NK-92 (cell line): ENCODE data around the gene KANK4.

Experiments
- DNase-seq: peaks from one replicate; lab custom pipeline; 2025; ENCODE audit not compliant: unreplicated experiment; lab: John Stamatoyannopoulos, UW

The KANK4 gene

DNA sequence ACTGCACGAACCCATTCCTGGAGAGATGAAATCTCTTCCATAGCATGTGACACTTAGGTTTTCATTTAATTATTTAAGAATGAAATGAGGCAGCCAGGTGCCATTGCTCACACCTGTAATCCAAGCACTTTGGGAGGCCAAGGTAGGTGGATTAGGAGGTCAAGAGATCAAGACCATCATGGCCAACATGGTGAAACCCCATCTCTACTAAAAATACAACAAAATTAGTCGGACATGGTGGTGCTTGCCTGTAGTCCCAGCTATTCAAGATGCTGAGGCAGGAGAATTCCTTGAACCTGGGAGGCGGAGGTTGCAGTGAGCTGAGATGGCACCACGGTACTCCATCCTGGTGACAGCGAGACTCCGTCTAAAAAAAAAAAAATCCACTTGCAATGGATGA, 106.8 kb downstream of the KANK4 start:
- no peak for DNase-seq

DNA sequence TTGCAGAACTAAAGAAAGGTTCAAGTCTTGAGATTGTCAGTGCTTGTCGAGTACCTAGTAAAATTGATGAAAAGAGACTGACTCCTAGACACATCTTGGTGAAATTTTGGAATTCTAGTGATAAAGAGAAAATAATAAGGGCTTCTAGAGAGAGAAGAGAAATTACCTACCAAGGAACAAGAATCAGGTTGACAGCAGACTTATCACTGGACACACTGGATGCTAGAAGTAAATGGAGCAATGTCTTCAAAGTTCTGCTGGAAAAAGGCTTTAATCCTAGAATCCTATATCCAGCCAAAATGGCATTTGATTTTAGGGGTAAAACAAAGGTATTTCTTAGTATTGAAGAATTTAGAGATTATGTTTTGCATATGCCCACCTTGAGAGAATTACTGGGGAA, 108.3 kb downstream of the KANK4 start:
- no peak for DNase-seq

DNA sequence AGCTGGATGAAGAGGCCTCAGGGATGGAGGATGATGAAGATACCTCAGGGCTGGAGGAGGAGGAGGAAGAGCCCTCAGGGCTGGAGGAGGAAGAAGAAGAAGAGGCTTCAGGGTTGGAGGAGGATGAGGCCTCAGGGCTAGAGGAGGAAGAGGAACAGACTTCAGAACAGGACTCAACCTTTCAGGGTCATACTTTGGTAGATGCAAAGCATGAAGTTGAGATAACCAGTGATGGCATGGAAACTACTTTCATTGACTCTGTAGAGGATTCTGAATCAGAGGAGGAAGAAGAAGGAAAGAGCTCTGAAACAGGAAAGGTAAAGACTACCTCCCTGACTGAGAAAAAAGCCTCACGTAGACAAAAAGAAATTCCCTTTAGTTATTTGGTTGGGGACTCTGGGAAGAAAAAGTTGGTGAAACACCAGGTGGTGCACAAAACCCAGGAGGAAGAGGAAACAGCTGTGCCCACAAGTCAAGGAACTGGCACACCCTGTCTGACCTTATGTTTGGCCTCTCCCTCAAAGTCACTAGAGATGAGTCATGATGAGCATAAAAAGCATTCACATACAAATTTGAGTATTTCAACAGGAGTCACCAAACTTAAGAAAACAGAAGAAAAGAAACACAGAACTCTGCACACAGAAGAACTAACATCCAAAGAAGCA, 109.2 kb downstream of the KANK4 start:
- DNase-seq: no peak

- no peak for DNase-seq
Measured at GRCh38 chr1:62208970-62209369, 110.3 kb downstream of the KANK4 start.

DNA sequence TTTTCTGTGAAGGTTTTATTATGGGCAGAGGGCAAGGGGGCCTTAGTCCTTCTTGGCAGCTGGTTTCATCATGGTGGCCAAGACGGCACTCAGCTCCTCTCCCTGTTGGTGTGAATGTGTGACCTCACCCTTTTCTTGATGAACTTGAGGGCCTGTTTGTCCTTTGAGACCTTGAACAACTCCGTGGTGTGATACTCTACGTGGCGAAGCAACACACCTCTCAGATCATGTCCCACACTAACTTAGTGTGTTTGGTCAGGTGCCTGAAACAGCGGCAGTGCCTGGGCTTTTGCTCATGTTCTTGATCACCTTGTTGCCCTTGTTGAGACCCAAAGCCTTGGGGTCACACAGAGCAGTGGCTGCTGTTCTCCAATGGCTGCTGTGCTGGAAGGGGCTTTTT, 111.1 kb downstream of the KANK4 start:
- no peak for DNase-seq

GRCh38 chr1:62207187-62207586, 112.0 kb downstream of the KANK4 start:
- DNase-seq: no peak

DNA sequence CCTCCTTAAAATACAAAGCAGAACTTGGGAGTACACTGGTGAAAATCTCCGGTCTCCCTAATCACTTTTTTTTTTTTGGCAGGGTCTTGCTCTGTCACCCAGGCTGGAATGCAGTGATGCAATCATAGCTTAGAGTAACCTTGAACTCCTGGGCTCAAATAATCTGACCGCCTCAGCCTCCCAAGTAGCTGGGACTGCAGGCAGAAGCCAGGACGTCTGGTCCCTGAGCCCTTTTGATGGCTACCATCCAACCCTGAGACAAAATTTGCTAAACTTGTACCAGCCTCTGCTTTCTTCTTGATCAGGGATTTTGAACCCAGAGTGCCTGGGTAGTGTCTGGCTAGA, 120.5 kb downstream of the KANK4 start:
- DNase-seq: no peak

DNA sequence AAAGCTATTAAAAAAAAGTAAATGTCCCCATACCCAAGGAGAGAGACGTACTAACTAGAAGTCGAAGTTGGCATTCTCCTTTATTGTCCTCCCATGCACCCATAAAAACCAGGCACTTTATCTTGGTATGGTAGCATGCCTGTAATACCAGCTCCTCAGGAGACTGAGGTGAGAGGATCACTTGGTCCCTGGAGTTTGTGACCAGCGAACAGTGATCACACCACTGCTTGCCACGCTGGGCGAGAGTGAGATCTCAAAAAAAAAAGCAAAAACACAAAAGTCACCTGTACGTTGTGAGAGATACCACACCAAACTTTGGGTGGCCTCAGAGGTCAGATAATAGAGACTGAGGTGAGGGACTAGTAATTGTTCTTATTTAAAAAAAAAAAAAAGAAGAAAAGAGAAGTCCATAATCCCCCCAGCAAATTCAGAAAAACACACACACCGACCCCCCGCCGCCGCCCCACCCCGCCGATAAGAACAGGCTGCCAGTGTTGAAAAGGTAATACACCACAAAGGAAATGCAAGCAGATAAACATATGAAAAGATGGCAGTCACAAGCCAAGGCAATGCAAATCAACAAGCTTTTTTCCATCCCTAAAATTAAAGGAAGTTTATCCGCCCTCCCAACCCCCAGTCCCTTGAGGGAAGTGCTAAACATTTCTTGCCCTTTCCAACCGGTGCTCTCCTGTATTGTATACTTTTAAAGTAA, 121.0 kb downstream of the KANK4 start:
- DNase-seq: no peak

GRCh38 chr1:62196086-62196690, 123.0 kb downstream of the KANK4 start:
- DNase-seq: no peak

GRCh38 chr1:62194651-62195544, 124.3 kb downstream of the KANK4 start, which contains the start of gene L1TD1:
Gene L1TD1 (plus strand): TSS chr1:62194849. CDS start chr1:62206629, 11,780 bp downstream.
- no peak for DNase-seq

DNA sequence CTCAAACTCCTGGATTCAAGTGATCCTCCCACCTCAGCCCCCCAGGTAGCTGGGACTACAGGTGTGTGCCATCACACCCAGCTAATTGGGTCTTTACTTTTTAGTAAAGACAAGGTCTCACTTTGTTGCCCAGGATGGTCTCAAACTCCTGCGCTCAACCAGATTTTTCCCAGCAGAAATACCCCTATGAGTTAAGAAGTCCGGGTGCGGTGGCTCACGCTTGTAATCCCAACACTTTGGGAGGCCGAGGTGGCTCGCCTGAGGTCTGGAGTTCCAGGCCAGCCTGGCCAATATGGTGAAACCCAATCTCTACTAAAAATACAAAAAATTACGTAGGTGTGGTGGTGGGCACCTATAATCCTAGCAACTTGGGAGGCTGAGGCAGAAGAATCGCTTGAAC, 131.1 kb downstream of the KANK4 start:
- no peak for DNase-seq

GRCh38 chr1:62187548-62187947, 131.7 kb downstream of the KANK4 start:
- DNase-seq: no peak
